ENCODE data around the gene SLC6A11.

Gene SLC6A11

DNA sequence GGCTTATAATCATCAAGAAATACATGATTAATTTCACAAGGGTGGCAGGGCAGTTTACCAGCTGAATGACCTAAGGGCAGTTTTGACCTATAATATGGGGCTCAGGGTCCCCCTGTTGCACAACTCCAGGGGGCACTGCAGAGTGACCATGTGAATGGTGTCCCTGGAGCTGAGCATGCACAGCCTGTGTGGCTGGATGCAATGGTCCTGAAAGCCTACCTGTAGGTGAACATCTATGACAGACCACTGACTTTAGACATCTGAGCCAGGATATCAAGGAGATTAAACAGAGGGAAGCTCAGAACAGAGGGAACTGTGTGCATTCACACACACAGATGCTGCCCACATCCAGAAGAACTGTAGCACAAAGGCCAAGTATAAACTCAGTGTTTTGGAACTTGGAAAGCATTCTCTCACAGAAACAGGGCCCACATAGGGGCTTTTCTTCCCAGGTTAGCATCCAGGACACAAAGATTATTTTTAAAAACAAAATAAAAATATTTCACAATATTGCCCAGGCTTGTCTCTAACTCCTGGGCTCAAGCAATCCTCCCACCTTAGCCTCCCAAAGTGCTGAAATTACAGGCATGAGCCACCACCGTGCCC lies 7.8 kb upstream of the SLC6A11 start:
- Histone ChIP-seq H2AFZ (ENCODE audit: low read depth) (no peak overlapping the region), H3K4me3 (IDR thresholded peaks at IDR 0.05; ENCODE audit: insufficient read depth, low read depth, low read length) (no peak overlapping the region), H4K20me1 (ENCODE audit: insufficient read depth) (no peaks in the 10 kb centered on the region), H3K27ac (no peak overlapping the region), H3K4me1 (ENCODE audit: low read depth, poor library complexity, severe bottlenecking) (no peaks in the 10 kb centered on the region), H3K79me2 (ENCODE audit: insufficient read depth, low read depth) (no peaks in the 10 kb centered on the region), H3K9ac (no peak overlapping the region), H3K4me2 (no peak overlapping the region), H3K36me3 (ENCODE audit: insufficient read depth) (no peaks in the 10 kb centered on the region), H3K27me3 (ENCODE audit: insufficient read depth, low read depth) (no peaks in the 10 kb centered on the region)
- TF ChIP-seq, protein P1, sequence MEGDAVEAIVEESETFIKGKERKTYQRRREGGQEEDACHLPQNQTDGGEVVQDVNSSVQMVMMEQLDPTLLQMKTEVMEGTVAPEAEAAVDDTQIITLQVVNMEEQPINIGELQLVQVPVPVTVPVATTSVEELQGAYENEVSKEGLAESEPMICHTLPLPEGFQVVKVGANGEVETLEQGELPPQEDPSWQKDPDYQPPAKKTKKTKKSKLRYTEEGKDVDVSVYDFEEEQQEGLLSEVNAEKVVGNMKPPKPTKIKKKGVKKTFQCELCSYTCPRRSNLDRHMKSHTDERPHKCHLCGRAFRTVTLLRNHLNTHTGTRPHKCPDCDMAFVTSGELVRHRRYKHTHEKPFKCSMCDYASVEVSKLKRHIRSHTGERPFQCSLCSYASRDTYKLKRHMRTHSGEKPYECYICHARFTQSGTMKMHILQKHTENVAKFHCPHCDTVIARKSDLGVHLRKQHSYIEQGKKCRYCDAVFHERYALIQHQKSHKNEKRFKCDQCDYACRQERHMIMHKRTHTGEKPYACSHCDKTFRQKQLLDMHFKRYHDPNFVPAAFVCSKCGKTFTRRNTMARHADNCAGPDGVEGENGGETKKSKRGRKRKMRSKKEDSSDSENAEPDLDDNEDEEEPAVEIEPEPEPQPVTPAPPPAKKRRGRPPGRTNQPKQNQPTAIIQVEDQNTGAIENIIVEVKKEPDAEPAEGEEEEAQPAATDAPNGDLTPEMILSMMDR (conservative IDR thresholded peaks at IDR 0.05; ENCODE audit: low read depth, low read length): no peak

DNA sequence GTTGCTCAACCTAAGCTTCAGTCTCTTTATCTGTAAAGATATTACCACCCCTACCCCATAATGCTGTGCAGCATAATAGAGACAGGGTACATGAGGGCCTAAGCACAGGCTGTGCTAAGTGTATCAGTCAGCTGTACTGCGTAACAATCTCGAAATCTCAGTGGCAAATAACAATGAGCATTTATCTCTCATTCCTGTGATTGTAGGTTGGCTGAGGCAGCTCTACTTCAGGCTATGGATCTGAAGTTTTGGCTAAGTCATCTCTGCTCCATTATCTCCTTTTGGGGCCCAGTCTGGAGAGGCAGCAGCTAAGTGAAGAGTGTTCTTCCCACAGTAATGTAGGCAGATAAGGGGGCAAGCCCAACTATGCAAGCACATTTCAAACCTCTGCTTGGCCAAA lies 7.1 kb upstream of the SLC6A11 start:
- TF ChIP-seq, protein P1 (conservative IDR thresholded peaks at IDR 0.05; ENCODE audit: low read depth, low read length): no peak
- Histone ChIP-seq H3K79me2 (ENCODE audit: insufficient read depth, low read depth) (no peaks in the 10 kb centered on the region), H3K9ac (no peak overlapping the region), H3K27ac (no peak overlapping the region), H2AFZ (ENCODE audit: low read depth) (no peak overlapping the region), H3K4me1 (ENCODE audit: low read depth, poor library complexity, severe bottlenecking) (no peaks in the 10 kb centered on the region), H3K36me3 (ENCODE audit: insufficient read depth) (no peaks in the 10 kb centered on the region), H3K4me2 (no peak overlapping the region), H3K27me3 (ENCODE audit: insufficient read depth, low read depth) (no peaks in the 10 kb centered on the region), H4K20me1 (ENCODE audit: insufficient read depth) (no peaks in the 10 kb centered on the region), H3K4me3 (IDR thresholded peaks at IDR 0.05; ENCODE audit: insufficient read depth, low read depth, low read length) (no peak overlapping the region)

DNA sequence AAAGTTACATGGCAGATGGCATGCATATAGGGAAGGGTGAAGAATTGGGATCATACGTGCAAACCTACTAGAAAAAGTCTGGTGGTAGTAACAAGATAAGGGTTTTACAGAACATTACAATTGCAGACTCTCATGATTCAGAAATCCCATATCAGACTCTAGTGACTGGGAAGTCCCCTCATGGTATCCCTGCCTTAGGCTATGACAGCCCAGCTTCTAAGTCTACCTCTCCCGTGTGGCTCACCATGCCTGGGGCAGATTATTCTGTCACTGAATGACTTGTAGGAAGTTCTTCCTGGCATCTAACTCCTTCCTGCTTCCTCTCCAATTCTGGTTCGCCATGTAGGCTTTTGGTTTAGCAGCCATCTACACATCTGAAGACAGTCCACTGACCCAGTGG lies 5.7 kb upstream of the SLC6A11 start:
- no peaks in the 10 kb centered on the region for H4K20me1 ChIP-seq (ENCODE audit: insufficient read depth)
- no peaks in the 10 kb centered on the region for H3K4me1 ChIP-seq (ENCODE audit: low read depth, poor library complexity, severe bottlenecking)
- H3K79me2 ChIP-seq (ENCODE audit: insufficient read depth, low read depth): no peaks in the 10 kb centered on the region
- no peak overlapping the region for H2AFZ ChIP-seq (ENCODE audit: low read depth)
- no peak overlapping the region for H3K4me2 ChIP-seq
- no peak overlapping the region for H3K27ac ChIP-seq
- H3K9ac ChIP-seq: no peak overlapping the region
- H3K4me3 ChIP-seq (IDR thresholded peaks at IDR 0.05; ENCODE audit: insufficient read depth, low read depth, low read length): no peak overlapping the region
- H3K27me3 ChIP-seq (ENCODE audit: insufficient read depth, low read depth): no peaks in the 10 kb centered on the region
- TF ChIP-seq, protein P1 (conservative IDR thresholded peaks at IDR 0.05; ENCODE audit: low read depth, low read length): no peak
- H3K36me3 ChIP-seq (ENCODE audit: insufficient read depth): no peaks in the 10 kb centered on the region

DNA sequence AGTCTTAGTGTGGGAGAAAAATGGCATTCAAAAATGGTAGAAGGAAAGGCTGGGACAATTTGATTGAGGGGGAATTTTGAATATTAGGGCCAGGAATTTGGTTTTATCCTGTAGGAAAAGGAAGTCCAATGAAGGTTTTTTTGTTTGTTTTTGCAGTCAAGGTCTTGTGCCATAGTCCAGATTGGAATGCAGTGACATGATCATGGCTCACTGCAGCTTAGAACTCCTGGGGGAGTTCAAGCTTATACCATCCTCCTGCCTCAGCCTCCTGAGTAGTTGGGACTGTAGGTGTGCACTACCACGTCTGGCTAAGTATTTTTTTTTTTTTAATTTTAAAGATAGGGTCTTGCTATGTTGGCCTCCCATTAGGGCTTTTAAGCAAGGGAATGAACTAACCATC lies 2.6 kb upstream of the SLC6A11 start:
- no peaks in the 10 kb centered on the region for H4K20me1 ChIP-seq (ENCODE audit: insufficient read depth)
- H3K36me3 ChIP-seq (ENCODE audit: insufficient read depth): no peaks in the 10 kb centered on the region
- no peak overlapping the region for H2AFZ ChIP-seq (ENCODE audit: low read depth)
- no peak overlapping the region for H3K27ac ChIP-seq
- no peaks in the 10 kb centered on the region for H3K27me3 ChIP-seq (ENCODE audit: insufficient read depth, low read depth)
- no peaks in the 10 kb centered on the region for H3K79me2 ChIP-seq (ENCODE audit: insufficient read depth, low read depth)
- TF ChIP-seq, protein P1 (conservative IDR thresholded peaks at IDR 0.05; ENCODE audit: low read depth, low read length): no peak
- no peaks in the 10 kb centered on the region for H3K4me1 ChIP-seq (ENCODE audit: low read depth, poor library complexity, severe bottlenecking)
- no peak overlapping the region for H3K9ac ChIP-seq
- no peak overlapping the region for H3K4me2 ChIP-seq
- H3K4me3 ChIP-seq (IDR thresholded peaks at IDR 0.05; ENCODE audit: insufficient read depth, low read depth, low read length): no peak overlapping the region

Measured in KMS-11 (cell line).